ENCODE results near the gene TMEM186. TPM values are rescaled to one million over a fixed set of nuclear protein-coding genes. Genes with fewer than 3 reads are reported as not detected.

Gene TMEM186
- total and polyA plus RNA-seq, 2 experiments from 2014 or later: 10.9 to 20.4 TPM

- no peaks in the 10 kb centered on the region for H3K9me3 ChIP-seq (ENCODE audit: low read depth)
- DNase-seq (ENCODE audit: low spot score): no peak
- H4K20me1 ChIP-seq (ENCODE audit: insufficient read depth, poor library complexity, severe bottlenecking): no peaks in the 10 kb centered on the region
- no peaks in the 10 kb centered on the region for H3K27me3 ChIP-seq
- H3K9me2 ChIP-seq (replicated peaks; ENCODE audit: insufficient read depth): no peaks in the 10 kb centered on the region
- no peak overlapping the region for H2AFZ ChIP-seq
- no peaks in the 10 kb centered on the region for H3K36me3 ChIP-seq (replicated peaks; ENCODE audit: insufficient read depth, low read depth)
- TF ChIP-seq, protein P1, sequence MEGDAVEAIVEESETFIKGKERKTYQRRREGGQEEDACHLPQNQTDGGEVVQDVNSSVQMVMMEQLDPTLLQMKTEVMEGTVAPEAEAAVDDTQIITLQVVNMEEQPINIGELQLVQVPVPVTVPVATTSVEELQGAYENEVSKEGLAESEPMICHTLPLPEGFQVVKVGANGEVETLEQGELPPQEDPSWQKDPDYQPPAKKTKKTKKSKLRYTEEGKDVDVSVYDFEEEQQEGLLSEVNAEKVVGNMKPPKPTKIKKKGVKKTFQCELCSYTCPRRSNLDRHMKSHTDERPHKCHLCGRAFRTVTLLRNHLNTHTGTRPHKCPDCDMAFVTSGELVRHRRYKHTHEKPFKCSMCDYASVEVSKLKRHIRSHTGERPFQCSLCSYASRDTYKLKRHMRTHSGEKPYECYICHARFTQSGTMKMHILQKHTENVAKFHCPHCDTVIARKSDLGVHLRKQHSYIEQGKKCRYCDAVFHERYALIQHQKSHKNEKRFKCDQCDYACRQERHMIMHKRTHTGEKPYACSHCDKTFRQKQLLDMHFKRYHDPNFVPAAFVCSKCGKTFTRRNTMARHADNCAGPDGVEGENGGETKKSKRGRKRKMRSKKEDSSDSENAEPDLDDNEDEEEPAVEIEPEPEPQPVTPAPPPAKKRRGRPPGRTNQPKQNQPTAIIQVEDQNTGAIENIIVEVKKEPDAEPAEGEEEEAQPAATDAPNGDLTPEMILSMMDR (IDR thresholded peaks at IDR 0.05; ENCODE audit: poor library complexity): no peak
- TF ChIP-seq EZH2phosphoT487 (IDR thresholded peaks at IDR 0.05; ENCODE audit: low read depth, severe bottlenecking, unreplicated experiment) (no peak), EZH2 (IDR thresholded peaks at IDR 0.05; ENCODE audit: borderline replicate concordance) (no peak)
- 90% methylated on average over 16 of the region's 16 CpGs for WGBS (ENCODE audit: low lambda C conversion rate, missing lambda C conversion rate)
- H3K27ac ChIP-seq: no peak overlapping the region
- no peak overlapping the region for H3K4me2 ChIP-seq
- H3K79me2 ChIP-seq: peaks cover 30% of the 10 kb centered on the region
- H3K4me1 ChIP-seq (ENCODE audit: insufficient read depth): no peaks in the 10 kb centered on the region
- H3K4me3 ChIP-seq: no peak overlapping the region
These were observed 35.3 kb upstream of the TMEM186 start for GRCh38 chr16:8832717-8833105.

- Histone ChIP-seq H4K20me1 (ENCODE audit: insufficient read depth, poor library complexity, severe bottlenecking) (no peaks in the 10 kb centered on the region), H3K27me3 (no peaks in the 10 kb centered on the region), H3K9me3 (ENCODE audit: low read depth) (no peaks in the 10 kb centered on the region), H3K36me3 (replicated peaks; ENCODE audit: insufficient read depth, low read depth) (no peaks in the 10 kb centered on the region), H3K4me1 (ENCODE audit: insufficient read depth) (no peaks in the 10 kb centered on the region), H3K4me3 (no peak overlapping the region), H3K27ac (no peak overlapping the region), H2AFZ (no peak overlapping the region), H3K9me2 (replicated peaks; ENCODE audit: insufficient read depth) (no peaks in the 10 kb centered on the region), H3K79me2 (peaks cover 24% of the 10 kb centered on the region), H3K4me2 (no peak overlapping the region)
- WGBS (ENCODE audit: low lambda C conversion rate, missing lambda C conversion rate): 80% methylated on average over 18 of the region's 18 CpGs
- TF ChIP-seq EZH2 (IDR thresholded peaks at IDR 0.05; ENCODE audit: borderline replicate concordance) (no peak), EZH2phosphoT487 (IDR thresholded peaks at IDR 0.05; ENCODE audit: low read depth, severe bottlenecking, unreplicated experiment) (no peak)
- TF ChIP-seq, protein P1 (IDR thresholded peaks at IDR 0.05; ENCODE audit: poor library complexity): no peak
- DNase-seq (ENCODE audit: low spot score): no peak
These were observed 34.7 kb upstream of the TMEM186 start for GRCh38 chr16:8831871-8832716.

GRCh38 chr16:8831450-8831849 is 34.0 kb upstream of the TMEM186 start:
- no peak for DNase-seq (ENCODE audit: low spot score)
- H3K27ac ChIP-seq: no peak overlapping the region
- no peak overlapping the region for H2AFZ ChIP-seq
- no peaks in the 10 kb centered on the region for H3K9me2 ChIP-seq (replicated peaks; ENCODE audit: insufficient read depth)
- TF ChIP-seq, protein P1 (IDR thresholded peaks at IDR 0.05; ENCODE audit: poor library complexity): no peak
- TF ChIP-seq EZH2 (IDR thresholded peaks at IDR 0.05; ENCODE audit: borderline replicate concordance) (no peak), EZH2phosphoT487 (IDR thresholded peaks at IDR 0.05; ENCODE audit: low read depth, severe bottlenecking, unreplicated experiment) (no peak)
- H3K9me3 ChIP-seq (ENCODE audit: low read depth): no peaks in the 10 kb centered on the region
- no peaks in the 10 kb centered on the region for H3K27me3 ChIP-seq
- no peaks in the 10 kb centered on the region for H3K4me1 ChIP-seq (ENCODE audit: insufficient read depth)
- H3K4me3 ChIP-seq: no peak overlapping the region
- no peaks in the 10 kb centered on the region for H4K20me1 ChIP-seq (ENCODE audit: insufficient read depth, poor library complexity, severe bottlenecking)
- H3K79me2 ChIP-seq: peaks cover 23% of the 10 kb centered on the region
- 86% methylated on average over 9 of the region's 9 CpGs for WGBS (ENCODE audit: low lambda C conversion rate, missing lambda C conversion rate)
- no peak overlapping the region for H3K4me2 ChIP-seq
- no peaks in the 10 kb centered on the region for H3K36me3 ChIP-seq (replicated peaks; ENCODE audit: insufficient read depth, low read depth)

Measured in hepatocyte (in vitro differentiated cells).